SK-N-SH treated with all-trans-retinoic acid at 6 μM for 48 hours (cell line): ENCODE measurements around the gene BICDL1.

ENCODE experiments used
- ATAC-seq: fragments of 200-7000 bp; cut with Tn5 transposase; 3 replicates; pipeline ENCODE4 v1.9.1; 2020; ENCODE audit warnings: mild to moderate bottlenecking, moderate library complexity
- BACH2 ChIP-seq: fragments of 250-450 bp; sonication (Bioruptor Pico); IDR thresholded peaks from 2 replicates; pipeline ENCODE4 v1.9.0; 2021; ENCODE audit warnings: mild to moderate bottlenecking, borderline replicate concordance
- CSDC2 ChIP-seq: fragments of 250-450 bp; sonication (Bioruptor Pico); IDR thresholded peaks from 2 replicates; pipeline ENCODE4 v1.5.0; 2020; ENCODE audit warnings: mild to moderate bottlenecking, moderate library complexity
- ESRRG ChIP-seq: fragments of 250-450 bp; sonication (Bioruptor Pico); IDR thresholded peaks from 2 replicates; pipeline ENCODE4 v1.6.1; 2021; ENCODE audit warnings: mild to moderate bottlenecking
- GLIS3 ChIP-seq: fragments of 250-450 bp; sonication (Bioruptor Pico); IDR thresholded peaks from 2 replicates; pipeline ENCODE4 v1.5.0; 2020; ENCODE audit warnings: mild to moderate bottlenecking, moderate library complexity
- ISL1 ChIP-seq: fragments of 250-450 bp; sonication (Bioruptor Pico); IDR thresholded peaks from 2 replicates; pipeline ENCODE4 v2.1.2; 2022; ENCODE audit warnings: mild to moderate bottlenecking, moderate library complexity
- OSR1 ChIP-seq: fragments of 250-450 bp; sonication (Bioruptor Pico); IDR thresholded peaks from 2 replicates; pipeline ENCODE4 v1.8.0; 2022; ENCODE audit warnings: moderate library complexity, mild to moderate bottlenecking, inconsistent platforms
- PPARA ChIP-seq: fragments of 250-450 bp; sonication (Bioruptor Pico); IDR thresholded peaks from 2 replicates; pipeline ENCODE4 v1.5.0; 2020; ENCODE audit warnings: mild to moderate bottlenecking, borderline replicate concordance
- SNAI2 ChIP-seq: fragments of 250-450 bp; sonication (Bioruptor Pico); IDR thresholded peaks from 2 replicates; pipeline ENCODE4 v1.5.0; 2020; ENCODE audit warnings: mild to moderate bottlenecking, moderate library complexity
- TCF4 ChIP-seq: fragments of 250-450 bp; sonication (Bioruptor Pico); IDR thresholded peaks from 2 replicates; pipeline ENCODE4 v1.8.0; 2021; ENCODE audit warnings: mild to moderate bottlenecking, moderate library complexity, borderline replicate concordance
- TOX ChIP-seq: fragments of 250-450 bp; sonication (Bioruptor Pico); IDR thresholded peaks from 2 replicates; pipeline ENCODE4 v1.8.0; 2021; ENCODE audit warnings: mild to moderate bottlenecking, moderate library complexity, borderline replicate concordance
- ZC3H10 ChIP-seq: fragments of 250-450 bp; sonication (Bioruptor Pico); IDR thresholded peaks from 2 replicates; pipeline ENCODE4 v1.5.1; 2021; ENCODE audit warnings: mild to moderate bottlenecking, moderate library complexity
- ZFP3 ChIP-seq: fragments of 250-450 bp; sonication (Bioruptor Pico); IDR thresholded peaks from 2 replicates; pipeline ENCODE4 v1.5.0; 2020; ENCODE audit warnings: mild to moderate bottlenecking, moderate library complexity
- ZFP30 ChIP-seq: fragments of 450-650 bp; formaldehyde crosslinking; IDR thresholded peaks from 2 replicates; pipeline ENCODE4 v1.5.0; 2022; ENCODE audit warnings: mild to moderate bottlenecking, moderate library complexity
- ZNF565 ChIP-seq: fragments of 450-650 bp; formaldehyde crosslinking; conservative IDR thresholded peaks from 2 replicates; pipeline ENCODE4 v1.5.0; 2020; ENCODE audit warnings: low read depth, mild to moderate bottlenecking, moderate library complexity
- ZNF70 ChIP-seq: fragments of 450-650 bp; formaldehyde crosslinking; IDR thresholded peaks from 2 replicates; pipeline ENCODE4 v1.5.0; 2020; ENCODE audit warnings: mild to moderate bottlenecking, moderate library complexity
- ZNF8 ChIP-seq: fragments of 450-650 bp; formaldehyde crosslinking; IDR thresholded peaks from 2 replicates; pipeline ENCODE4 v1.5.0; 2020; ENCODE audit warnings: mild to moderate bottlenecking, moderate library complexity
- TF ChIP-seq, protein P1 (sequence below): fragments of 250-450 bp; sonication (Bioruptor Pico); IDR thresholded peaks from 2 replicates; pipeline ENCODE4 v1.8.0; 2020; ENCODE audit warnings: mild to moderate bottlenecking, moderate library complexity, borderline replicate concordance
- TF ChIP-seq, protein P2 (sequence below): fragments of 250-450 bp; sonication (Bioruptor Pico); IDR thresholded peaks from 2 replicates; pipeline ENCODE4 v1.5.0; 2020; ENCODE audit warnings: mild to moderate bottlenecking, moderate library complexity
- TF ChIP-seq, protein P3 (sequence below): fragments of 250-450 bp; sonication (Bioruptor Pico); IDR thresholded peaks from 2 replicates; pipeline ENCODE4 v1.5.1; 2021; ENCODE audit warnings: mild to moderate bottlenecking, moderate library complexity
- TF ChIP-seq, protein P4 (sequence below): fragments of 250-450 bp; sonication (Bioruptor Pico); IDR thresholded peaks from 2 replicates; pipeline ENCODE4 v1.8.0; 2021; ENCODE audit warnings: low read depth, mild to moderate bottlenecking, moderate library complexity, borderline replicate concordance
- TF ChIP-seq, protein P5 (sequence below): fragments of 250-450 bp; sonication (Bioruptor Pico); IDR thresholded peaks from 2 replicates; pipeline ENCODE4 v1.5.1; 2020; ENCODE audit warnings: low read depth, mild to moderate bottlenecking, moderate library complexity

Gene BICDL1

GRCh38 chr12:120019197-120019596, 30.2 kb downstream of the BICDL1 start:
- TF ChIP-seq ZNF8 (CRISPR knock-in tag) (no peak), ZFP3 (no peak), TOX (CRISPR knock-in tag) (no peak), TCF4 (CRISPR knock-in tag) (no peak), ZC3H10 (CRISPR knock-in tag) (no peak), ZNF70 (CRISPR knock-in tag) (no peak), CSDC2 (CRISPR knock-in tag) (no peak), ISL1 (CRISPR knock-in tag) (no peak)
- TF ChIP-seq, protein P1, sequence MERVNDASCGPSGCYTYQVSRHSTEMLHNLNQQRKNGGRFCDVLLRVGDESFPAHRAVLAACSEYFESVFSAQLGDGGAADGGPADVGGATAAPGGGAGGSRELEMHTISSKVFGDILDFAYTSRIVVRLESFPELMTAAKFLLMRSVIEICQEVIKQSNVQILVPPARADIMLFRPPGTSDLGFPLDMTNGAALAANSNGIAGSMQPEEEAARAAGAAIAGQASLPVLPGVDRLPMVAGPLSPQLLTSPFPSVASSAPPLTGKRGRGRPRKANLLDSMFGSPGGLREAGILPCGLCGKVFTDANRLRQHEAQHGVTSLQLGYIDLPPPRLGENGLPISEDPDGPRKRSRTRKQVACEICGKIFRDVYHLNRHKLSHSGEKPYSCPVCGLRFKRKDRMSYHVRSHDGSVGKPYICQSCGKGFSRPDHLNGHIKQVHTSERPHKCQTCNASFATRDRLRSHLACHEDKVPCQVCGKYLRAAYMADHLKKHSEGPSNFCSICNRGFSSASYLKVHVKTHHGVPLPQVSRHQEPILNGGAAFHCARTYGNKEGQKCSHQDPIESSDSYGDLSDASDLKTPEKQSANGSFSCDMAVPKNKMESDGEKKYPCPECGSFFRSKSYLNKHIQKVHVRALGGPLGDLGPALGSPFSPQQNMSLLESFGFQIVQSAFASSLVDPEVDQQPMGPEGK = no peak
- TF ChIP-seq, protein P2, sequence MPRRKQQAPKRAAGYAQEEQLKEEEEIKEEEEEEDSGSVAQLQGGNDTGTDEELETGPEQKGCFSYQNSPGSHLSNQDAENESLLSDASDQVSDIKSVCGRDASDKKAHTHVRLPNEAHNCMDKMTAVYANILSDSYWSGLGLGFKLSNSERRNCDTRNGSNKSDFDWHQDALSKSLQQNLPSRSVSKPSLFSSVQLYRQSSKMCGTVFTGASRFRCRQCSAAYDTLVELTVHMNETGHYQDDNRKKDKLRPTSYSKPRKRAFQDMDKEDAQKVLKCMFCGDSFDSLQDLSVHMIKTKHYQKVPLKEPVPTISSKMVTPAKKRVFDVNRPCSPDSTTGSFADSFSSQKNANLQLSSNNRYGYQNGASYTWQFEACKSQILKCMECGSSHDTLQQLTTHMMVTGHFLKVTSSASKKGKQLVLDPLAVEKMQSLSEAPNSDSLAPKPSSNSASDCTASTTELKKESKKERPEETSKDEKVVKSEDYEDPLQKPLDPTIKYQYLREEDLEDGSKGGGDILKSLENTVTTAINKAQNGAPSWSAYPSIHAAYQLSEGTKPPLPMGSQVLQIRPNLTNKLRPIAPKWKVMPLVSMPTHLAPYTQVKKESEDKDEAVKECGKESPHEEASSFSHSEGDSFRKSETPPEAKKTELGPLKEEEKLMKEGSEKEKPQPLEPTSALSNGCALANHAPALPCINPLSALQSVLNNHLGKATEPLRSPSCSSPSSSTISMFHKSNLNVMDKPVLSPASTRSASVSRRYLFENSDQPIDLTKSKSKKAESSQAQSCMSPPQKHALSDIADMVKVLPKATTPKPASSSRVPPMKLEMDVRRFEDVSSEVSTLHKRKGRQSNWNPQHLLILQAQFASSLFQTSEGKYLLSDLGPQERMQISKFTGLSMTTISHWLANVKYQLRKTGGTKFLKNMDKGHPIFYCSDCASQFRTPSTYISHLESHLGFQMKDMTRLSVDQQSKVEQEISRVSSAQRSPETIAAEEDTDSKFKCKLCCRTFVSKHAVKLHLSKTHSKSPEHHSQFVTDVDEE (CRISPR knock-in tag) = no peak

GRCh38 chr12:120019938-120020337, 30.9 kb downstream of the BICDL1 start:
- ATAC-seq = no peak
- TF ChIP-seq BACH2 (CRISPR knock-in tag) (no peak), ZNF70 (CRISPR knock-in tag) (no peak), GLIS3 (no peak)

More at GRCh38 chr12:120019197-120019596, 30.2 kb downstream of the BICDL1 start:
- no peak for ATAC-seq

DNA sequence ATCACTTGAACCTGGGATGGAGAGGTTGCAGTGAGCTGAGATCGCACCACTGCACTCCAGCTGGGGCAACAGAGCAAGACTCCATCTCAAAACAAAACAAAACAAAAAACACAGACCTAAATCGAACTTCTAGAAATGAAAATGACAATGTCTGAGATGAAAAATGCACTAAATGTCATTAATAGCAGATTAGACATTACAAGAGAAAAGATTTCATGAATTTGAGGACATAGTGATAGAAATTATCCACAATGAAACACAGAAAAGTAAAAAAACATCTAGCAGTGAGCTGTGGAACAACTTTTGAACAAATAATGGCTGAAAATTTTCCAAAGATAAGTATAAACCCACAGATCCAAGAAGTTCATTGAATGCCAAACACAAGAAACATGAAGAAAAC, 35.2 kb downstream of the BICDL1 start:
- TF ChIP-seq, protein P3, sequence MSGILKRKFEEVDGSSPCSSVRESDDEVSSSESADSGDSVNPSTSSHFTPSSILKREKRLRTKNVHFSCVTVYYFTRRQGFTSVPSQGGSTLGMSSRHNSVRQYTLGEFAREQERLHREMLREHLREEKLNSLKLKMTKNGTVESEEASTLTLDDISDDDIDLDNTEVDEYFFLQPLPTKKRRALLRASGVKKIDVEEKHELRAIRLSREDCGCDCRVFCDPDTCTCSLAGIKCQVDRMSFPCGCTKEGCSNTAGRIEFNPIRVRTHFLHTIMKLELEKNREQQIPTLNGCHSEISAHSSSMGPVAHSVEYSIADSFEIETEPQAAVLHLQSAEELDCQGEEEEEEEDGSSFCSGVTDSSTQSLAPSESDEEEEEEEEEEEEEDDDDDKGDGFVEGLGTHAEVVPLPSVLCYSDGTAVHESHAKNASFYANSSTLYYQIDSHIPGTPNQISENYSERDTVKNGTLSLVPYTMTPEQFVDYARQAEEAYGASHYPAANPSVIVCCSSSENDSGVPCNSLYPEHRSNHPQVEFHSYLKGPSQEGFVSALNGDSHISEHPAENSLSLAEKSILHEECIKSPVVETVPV (CRISPR knock-in tag) = no peak
- no peak for TF ChIP-seq ESRRG (CRISPR knock-in tag)
- peak; percentile 80 for TF ChIP-seq ZFP30 (CRISPR knock-in tag)
- ATAC-seq = no peak

- ATAC-seq = no peak
- TF ChIP-seq SNAI2 (CRISPR knock-in tag) (no peak), CSDC2 (CRISPR knock-in tag) (no peak), ZNF8 (CRISPR knock-in tag) (no peak), PPARA (no peak), ZFP3 (no peak), ZNF70 (CRISPR knock-in tag) (no peak), OSR1 (CRISPR knock-in tag) (no peak), ZFP30 (CRISPR knock-in tag) (no peak), TCF4 (CRISPR knock-in tag) (no peak), ZNF565 (no peak)
- TF ChIP-seq, protein P4, sequence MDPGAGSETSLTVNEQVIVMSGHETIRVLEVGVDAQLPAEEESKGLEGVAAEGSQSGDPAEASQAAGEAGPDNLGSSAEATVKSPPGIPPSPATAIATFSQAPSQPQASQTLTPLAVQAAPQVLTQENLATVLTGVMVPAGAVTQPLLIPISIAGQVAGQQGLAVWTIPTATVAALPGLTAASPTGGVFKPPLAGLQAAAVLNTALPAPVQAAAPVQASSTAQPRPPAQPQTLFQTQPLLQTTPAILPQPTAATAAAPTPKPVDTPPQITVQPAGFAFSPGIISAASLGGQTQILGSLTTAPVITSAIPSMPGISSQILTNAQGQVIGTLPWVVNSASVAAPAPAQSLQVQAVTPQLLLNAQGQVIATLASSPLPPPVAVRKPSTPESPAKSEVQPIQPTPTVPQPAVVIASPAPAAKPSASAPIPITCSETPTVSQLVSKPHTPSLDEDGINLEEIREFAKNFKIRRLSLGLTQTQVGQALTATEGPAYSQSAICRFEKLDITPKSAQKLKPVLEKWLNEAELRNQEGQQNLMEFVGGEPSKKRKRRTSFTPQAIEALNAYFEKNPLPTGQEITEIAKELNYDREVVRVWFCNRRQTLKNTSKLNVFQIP (CRISPR knock-in tag) = no peak
- TF ChIP-seq, protein P1 = no peak
- TF ChIP-seq, protein P5, sequence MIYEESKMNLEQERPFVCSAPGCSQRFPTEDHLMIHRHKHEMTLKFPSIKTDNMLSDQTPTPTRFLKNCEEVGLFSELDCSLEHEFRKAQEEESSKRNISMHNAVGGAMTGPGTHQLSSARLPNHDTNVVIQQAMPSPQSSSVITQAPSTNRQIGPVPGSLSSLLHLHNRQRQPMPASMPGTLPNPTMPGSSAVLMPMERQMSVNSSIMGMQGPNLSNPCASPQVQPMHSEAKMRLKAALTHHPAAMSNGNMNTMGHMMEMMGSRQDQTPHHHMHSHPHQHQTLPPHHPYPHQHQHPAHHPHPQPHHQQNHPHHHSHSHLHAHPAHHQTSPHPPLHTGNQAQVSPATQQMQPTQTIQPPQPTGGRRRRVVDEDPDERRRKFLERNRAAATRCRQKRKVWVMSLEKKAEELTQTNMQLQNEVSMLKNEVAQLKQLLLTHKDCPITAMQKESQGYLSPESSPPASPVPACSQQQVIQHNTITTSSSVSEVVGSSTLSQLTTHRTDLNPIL = no peak
Measured at GRCh38 chr12:120025640-120026039, 36.6 kb downstream of the BICDL1 start.
